Measurements from ENCODE around the gene DYNC2H1. TPM values are rescaled to one million over a fixed set of nuclear protein-coding genes. Genes with fewer than 3 reads are reported as not detected.
A peak's percentile ranks its signal among the peaks of the same experiment; 100 is the strongest.

DYNC2H1 gene
- total RNA-seq, 1 donor = 44.9 TPM

- DNase-seq (ENCODE audit: low read depth) = no peak
- TF ChIP-seq, protein P1, sequence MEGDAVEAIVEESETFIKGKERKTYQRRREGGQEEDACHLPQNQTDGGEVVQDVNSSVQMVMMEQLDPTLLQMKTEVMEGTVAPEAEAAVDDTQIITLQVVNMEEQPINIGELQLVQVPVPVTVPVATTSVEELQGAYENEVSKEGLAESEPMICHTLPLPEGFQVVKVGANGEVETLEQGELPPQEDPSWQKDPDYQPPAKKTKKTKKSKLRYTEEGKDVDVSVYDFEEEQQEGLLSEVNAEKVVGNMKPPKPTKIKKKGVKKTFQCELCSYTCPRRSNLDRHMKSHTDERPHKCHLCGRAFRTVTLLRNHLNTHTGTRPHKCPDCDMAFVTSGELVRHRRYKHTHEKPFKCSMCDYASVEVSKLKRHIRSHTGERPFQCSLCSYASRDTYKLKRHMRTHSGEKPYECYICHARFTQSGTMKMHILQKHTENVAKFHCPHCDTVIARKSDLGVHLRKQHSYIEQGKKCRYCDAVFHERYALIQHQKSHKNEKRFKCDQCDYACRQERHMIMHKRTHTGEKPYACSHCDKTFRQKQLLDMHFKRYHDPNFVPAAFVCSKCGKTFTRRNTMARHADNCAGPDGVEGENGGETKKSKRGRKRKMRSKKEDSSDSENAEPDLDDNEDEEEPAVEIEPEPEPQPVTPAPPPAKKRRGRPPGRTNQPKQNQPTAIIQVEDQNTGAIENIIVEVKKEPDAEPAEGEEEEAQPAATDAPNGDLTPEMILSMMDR (IDR thresholded peaks at IDR 0.05; ENCODE audit: insufficient read depth, low read depth, low read length) = no peak
- no peak overlapping the region for H3K4me3 ChIP-seq (ENCODE audit: low read depth, low read length)
Observed at GRCh38 chr11:103488031-103488461, 378.8 kb downstream of the DYNC2H1 start.

GRCh38 chr11:103488579-103488978, 379.4 kb downstream of the DYNC2H1 start:
- DNase-seq (ENCODE audit: low read depth) = no peak
- TF ChIP-seq, protein P1 (IDR thresholded peaks at IDR 0.05; ENCODE audit: insufficient read depth, low read depth, low read length) = no peak
- H3K4me3 ChIP-seq (ENCODE audit: low read depth, low read length) = no peak overlapping the region

GRCh38 chr11:103491777-103492176, 382.6 kb downstream of the DYNC2H1 start:
- TF ChIP-seq, protein P1 (IDR thresholded peaks at IDR 0.05; ENCODE audit: insufficient read depth, low read depth, low read length) = no peak
- H3K4me3 ChIP-seq (ENCODE audit: low read depth, low read length) = no peak overlapping the region
- no peak for DNase-seq (ENCODE audit: low read depth)

GRCh38 chr11:103494491-103494890, 385.3 kb downstream of the DYNC2H1 start:
- peak; percentile 21 for DNase-seq (ENCODE audit: low read depth)

GRCh38 chr11:103497268-103497667, 388.0 kb downstream of the DYNC2H1 start:
- TF ChIP-seq, protein P1 (IDR thresholded peaks at IDR 0.05; ENCODE audit: insufficient read depth, low read depth, low read length) = no peak
- no peak for DNase-seq (ENCODE audit: low read depth)
- H3K4me3 ChIP-seq (ENCODE audit: low read depth, low read length) = no peak overlapping the region

More at GRCh38 chr11:103494491-103494890, 385.3 kb downstream of the DYNC2H1 start:
- TF ChIP-seq, protein P1 (IDR thresholded peaks at IDR 0.05; ENCODE audit: insufficient read depth, low read depth, low read length) = no peak
- no peak overlapping the region for H3K4me3 ChIP-seq (ENCODE audit: low read depth, low read length)

DNA sequence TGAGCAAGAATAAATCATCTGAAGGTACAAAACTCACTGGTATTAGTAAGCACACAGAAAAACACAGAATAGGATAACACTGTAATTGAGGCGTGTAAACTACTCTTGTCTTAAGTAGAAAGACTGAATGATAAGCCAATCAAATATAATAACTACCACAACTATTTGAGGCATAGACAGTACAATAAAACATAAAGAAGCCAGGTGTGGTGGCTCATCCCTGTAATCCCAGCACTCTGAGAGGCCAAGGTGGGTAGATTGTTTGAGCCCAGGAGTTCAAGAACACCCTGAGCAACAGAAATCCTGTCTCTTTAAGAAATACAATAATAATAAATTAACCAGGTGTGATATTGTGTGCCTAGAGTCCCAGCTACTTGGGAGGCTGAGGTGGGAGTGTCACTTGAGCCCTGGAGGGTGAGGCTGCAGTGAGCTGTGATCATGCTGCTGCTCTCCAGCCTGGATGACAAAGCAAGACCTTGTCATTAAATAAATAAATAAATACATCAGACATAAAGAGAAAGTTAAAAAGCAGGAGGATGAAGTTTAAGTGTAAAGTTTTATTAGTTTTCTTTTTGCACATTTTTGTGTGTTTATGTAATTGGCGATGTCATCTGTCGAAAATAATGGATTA, 390.6 kb downstream of the DYNC2H1 start:
- H3K4me3 ChIP-seq (ENCODE audit: low read depth, low read length) = no peak overlapping the region
- no peak for DNase-seq (ENCODE audit: low read depth)
- TF ChIP-seq, protein P1 (IDR thresholded peaks at IDR 0.05; ENCODE audit: insufficient read depth, low read depth, low read length) = no peak

DNA sequence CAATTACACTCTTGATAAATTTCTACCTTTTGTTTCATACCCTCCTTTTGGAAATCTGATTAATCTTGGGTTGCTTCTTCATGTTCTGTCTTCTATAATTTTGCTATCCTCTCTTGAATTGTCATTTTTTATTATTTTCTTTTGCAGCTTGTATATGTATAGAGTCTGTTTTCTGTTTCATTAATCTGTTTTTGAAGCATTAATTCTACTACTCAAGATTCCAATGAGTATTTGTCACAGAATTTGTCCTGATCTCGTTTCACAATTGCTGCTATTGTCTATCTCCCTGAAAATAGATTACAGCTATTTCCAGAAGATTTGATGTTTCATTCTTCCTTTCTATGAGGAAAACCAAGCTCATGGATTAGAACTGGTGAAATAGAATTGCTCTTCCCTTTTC, 406.1 kb downstream of the DYNC2H1 start:
- no peak for DNase-seq (ENCODE audit: low read depth)
- TF ChIP-seq, protein P1 (IDR thresholded peaks at IDR 0.05; ENCODE audit: insufficient read depth, low read depth, low read length) = no peak
- no peak overlapping the region for H3K4me3 ChIP-seq (ENCODE audit: low read depth, low read length)
